K562 (cell line): ENCODE data around the gene CHIC2.

Experiments
- CHD2 ChIP-seq: IDR thresholded peaks from 2 replicates; pipeline ENCODE4 v1.6.1; 2011; ENCODE audit warnings: low read depth, low read length
- DPF2 ChIP-seq: fragments of 450-650 bp; IDR thresholded peaks from 2 replicates; pipeline ENCODE4 v1.6.1; 2016
- HDAC2 ChIP-seq: fragments of 450-650 bp; IDR thresholded peaks from 2 replicates; pipeline ENCODE4 v1.6.1; 2016; ENCODE audit warnings: mild to moderate bottlenecking
- POLR2A ChIP-seq: fragments of 450-650 bp; conservative IDR thresholded peaks from 2 replicates; pipeline ENCODE4 v1.6.1; 2016
- U2AF1 ChIP-seq: fragments of 200-400 bp; formaldehyde crosslinking; optimal IDR thresholded peaks from 2 replicates; pipeline ENCODE3; 2017; ENCODE audit warnings: mild to moderate bottlenecking, low read depth, low read length, moderate library complexity
- ZNF263 ChIP-seq: sonication (generic); formaldehyde crosslinking; IDR thresholded peaks from 2 replicates; pipeline ENCODE4 v1.8.0; 2022; ENCODE audit warnings: mild to moderate bottlenecking, missing genetic modification reagents, borderline replicate concordance
- TF ChIP-seq, protein P1 (sequence below), 3 experiments: IDR thresholded peaks in 2 of 3; conservative IDR thresholded peaks in 1 of 3; 2 replicates each; pipeline ENCODE4 v1.5.1; 2011 to 2012; ENCODE audit warnings: low read length in 3 of 3, mild to moderate bottlenecking in 3 of 3, control low read depth in 2 of 3, improper control_type of control experiment in 1 of 3, inconsistent platforms in 1 of 3, low read depth in 1 of 3, mixed read lengths in 1 of 3, moderate library complexity in 1 of 3; ENCODE audit not compliant: insufficient read depth in 2 of 3

DNA sequence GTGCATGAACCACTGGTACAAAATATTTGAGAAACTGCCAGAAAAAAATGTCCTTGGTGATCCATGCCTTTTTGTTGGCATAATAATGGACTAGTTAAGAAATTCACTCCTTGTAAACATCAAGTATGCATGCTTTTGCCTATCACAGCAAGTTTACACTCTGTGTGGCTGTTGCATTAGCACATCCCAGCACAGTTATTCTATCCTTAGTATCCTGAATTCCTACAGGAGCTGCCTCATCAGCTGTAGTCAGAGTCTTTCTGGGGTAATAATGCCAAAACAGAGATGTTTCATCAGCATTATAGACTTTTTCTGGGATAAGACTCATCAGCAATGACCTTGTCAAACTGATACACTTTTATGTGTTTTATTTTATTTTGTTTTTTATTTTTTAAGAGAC is 82.8 kb downstream of the CHIC2 start:
- TF ChIP-seq DPF2 = no peak
- TF ChIP-seq, protein P1, sequence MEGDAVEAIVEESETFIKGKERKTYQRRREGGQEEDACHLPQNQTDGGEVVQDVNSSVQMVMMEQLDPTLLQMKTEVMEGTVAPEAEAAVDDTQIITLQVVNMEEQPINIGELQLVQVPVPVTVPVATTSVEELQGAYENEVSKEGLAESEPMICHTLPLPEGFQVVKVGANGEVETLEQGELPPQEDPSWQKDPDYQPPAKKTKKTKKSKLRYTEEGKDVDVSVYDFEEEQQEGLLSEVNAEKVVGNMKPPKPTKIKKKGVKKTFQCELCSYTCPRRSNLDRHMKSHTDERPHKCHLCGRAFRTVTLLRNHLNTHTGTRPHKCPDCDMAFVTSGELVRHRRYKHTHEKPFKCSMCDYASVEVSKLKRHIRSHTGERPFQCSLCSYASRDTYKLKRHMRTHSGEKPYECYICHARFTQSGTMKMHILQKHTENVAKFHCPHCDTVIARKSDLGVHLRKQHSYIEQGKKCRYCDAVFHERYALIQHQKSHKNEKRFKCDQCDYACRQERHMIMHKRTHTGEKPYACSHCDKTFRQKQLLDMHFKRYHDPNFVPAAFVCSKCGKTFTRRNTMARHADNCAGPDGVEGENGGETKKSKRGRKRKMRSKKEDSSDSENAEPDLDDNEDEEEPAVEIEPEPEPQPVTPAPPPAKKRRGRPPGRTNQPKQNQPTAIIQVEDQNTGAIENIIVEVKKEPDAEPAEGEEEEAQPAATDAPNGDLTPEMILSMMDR (IDR thresholded peaks at IDR 0.05 in 2 of 3, conservative IDR thresholded peaks at IDR 0.05 in 1 of 3; ENCODE audit: insufficient read depth in 2 of 3, low read depth in 1 of 3, low read length in 3 of 3) = no peak
- TF ChIP-seq CHD2 = no peak
- no peak for TF ChIP-seq ZNF263
- TF ChIP-seq HDAC2 = no peak
- no peak for TF ChIP-seq U2AF1
- TF ChIP-seq POLR2A = no peak
